Renal cortex interstitium (tissue), 11 donors: Measurements from ENCODE around the gene DSCAML1. TPM values are rescaled to one million over a fixed set of nuclear protein-coding genes. Genes with fewer than 3 reads are reported as not detected.

Experiments
- DNase-seq, 11 donors: peaks; one replicate each; pipeline ENCODE4 v3.0.0-alpha.2; 2013; ENCODE audit warnings: low read depth in 9 of 11, low spot score in 4 of 11; ENCODE audit errors: extremely low read depth in 1 of 11
- polyA plus RNA-seq, 3 donors: library from polyadenylated mRNA; unstranded; fragments of 120-200 nt; gene quantifications; one replicate each; pipeline ENCODE4 v1.2.1, GENCODE V29; 2013; ENCODE audit not compliant: insufficient read length in 3 of 3

Gene DSCAML1
- polyA plus RNA-seq, 3 donors = 2.7 to 4.4 (median 3.0) TPM

DNA sequence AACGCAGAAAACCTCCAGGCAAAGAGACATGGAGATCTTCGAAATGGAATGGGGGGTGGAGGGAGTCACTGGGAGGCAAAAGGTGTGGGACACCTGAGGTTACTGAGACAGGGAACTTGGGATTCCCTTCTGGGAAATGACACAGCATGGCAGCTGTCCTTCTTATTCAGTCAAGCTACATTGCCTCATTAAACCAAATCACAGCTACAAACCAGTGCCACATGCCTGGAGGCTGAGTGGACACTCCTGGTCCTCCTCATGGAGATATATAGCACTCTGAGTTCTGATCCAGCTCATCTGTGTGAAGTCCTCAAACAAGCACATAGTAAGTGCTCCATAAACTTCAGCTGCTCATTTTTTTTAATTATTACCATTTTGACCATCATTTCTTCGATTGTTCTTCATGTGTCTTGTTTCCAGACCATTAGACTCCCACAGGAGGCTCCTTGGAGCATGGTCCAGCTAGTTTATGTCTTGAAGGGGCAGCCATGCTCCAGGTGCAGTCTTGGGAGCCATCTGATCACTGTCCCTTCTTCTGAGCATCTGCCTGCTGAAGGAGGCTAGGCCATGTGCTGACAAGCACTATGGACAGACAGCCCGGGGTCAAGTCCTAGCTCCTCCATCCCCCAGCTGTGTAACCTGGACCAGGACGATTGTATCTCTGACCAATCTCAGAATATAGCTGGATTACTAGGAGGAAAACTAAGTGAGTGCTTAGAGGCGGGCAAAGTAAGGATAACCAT is 37.2 kb upstream of the DSCAML1 start:
- DNase-seq = no peak

GRCh38 chr11:117833401-117833891 is 36.4 kb upstream of the DSCAML1 start:
- DNase-seq = peak in 4 of 11 donors; percentile 69 to 79 (median 76)

GRCh38 chr11:117832511-117832910 is 35.5 kb upstream of the DSCAML1 start:
- no peak for DNase-seq

- DNase-seq = no peak
Observed at GRCh38 chr11:117831661-117832415, 34.8 kb upstream of the DSCAML1 start.

DNA sequence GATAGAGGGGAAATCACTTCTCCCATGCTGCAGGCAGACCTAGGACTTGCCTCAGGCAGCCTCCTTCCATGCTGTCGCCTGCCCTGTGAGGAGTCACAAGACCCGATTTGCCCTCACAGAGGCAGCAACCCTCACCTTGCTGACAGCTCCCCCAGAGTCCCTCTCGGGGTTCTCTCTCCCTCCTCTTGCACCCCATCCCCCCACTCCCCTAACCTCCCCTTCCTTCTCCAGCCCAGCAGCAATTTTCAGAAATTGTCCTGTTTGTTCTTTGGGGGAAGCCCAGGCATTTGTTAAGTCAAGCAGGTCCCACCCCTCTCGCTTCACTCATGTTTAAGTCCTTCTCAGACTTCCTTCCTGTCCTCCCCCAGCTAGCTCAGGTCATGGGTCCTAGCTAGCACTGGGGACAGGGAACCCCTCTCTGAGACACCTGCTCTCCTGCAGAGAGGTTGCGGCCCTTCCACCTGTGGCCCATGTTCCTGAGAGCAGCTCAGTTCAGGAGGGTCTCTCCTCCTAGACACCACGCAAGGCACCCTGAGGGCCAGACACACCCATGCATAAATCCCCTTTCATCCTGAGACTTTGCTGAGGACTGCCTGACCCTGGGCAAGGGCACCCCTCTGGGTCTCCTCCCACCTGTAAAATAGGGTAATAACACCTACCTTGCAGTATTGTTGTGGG is 33.8 kb upstream of the DSCAML1 start:
- no peak for DNase-seq

GRCh38 chr11:117830072-117830471 is 33.1 kb upstream of the DSCAML1 start:
- no peak for DNase-seq

- no peak for DNase-seq
Observed at GRCh38 chr11:117829369-117829725, 32.3 kb upstream of the DSCAML1 start.

DNA sequence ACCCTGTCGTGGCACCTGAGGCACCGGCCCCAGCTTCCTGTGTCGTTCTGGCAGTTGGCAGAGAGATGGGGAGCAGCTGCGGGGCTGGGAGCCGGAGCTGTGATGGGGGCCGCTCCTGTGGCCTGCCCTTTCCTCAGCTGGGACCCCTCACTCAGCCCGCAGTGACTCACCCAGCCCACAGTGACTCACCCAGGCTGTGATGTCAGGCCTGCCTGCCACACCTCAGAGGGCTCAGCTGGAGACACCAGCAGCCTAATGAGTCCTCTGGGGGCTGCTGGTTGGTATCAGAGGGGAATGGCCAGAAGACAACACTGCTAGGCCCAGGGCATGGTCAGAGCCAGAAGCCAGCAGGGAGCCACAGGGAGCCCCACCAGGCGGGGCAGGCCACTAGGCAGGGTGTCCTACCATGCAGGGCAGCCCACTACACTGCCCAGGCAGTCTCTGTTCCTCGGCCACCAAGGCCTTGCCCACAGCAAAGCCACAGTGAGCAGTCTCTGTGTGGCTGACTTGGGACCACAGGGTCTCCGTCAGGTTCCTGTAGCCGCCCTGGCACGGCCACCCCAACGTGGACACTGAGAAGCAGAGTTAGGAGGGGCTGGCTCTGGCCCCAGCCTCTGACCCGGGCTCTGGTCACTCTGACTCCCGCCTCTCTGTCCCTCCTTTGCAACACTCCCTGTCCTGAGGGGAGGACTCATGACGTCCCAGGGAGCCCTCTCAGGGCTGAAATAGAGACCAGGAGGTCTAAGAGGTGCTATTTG is 31.8 kb upstream of the DSCAML1 start:
- DNase-seq = no peak

DNA sequence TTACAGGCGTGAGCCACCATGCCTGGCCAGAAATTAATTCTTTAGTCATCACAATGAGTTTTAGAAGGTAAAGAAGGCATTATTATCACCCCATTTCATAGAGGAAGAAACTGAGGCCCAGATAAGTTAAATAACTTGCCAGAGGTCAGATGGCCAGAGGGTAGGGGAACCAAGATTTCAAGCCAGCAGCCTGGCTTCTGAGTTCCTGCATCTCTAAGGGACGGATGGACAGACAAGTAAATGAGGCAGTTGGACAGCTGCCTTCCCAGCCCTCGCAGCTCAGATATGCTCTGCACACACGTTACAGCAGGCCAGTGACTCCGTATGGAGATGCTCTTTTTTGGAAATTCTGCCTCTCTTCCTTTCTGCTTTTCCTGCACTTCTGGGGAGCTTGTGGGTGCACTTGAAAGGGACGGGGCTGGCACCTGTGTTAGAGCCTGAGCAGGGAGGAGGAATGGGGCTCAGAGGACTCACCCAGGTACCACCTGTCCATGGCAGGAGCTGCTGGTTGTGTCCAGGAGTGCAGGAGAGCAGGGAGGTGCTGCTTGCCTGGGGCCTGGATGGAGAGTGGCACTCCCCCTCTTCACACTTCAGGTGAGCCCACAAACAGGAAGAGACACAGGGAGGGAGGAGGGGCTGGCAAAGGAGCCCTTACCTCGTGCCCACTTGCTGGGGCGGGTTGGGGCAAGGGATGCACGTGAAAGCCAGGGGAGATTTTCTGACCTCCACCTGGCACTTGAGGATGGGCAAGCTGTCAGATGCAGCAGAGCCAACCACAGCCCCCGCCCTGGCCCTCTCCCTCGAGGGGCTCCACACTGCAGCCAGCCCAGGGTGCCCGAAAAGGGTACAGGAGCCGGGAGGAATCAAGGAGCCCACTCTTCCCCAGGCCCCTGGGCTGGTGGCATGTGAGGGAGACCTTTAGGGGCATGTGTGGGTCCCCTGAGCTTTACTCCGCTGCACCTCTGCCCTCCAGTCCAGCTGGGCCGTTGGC is 30.8 kb upstream of the DSCAML1 start:
- no peak for DNase-seq

DNA sequence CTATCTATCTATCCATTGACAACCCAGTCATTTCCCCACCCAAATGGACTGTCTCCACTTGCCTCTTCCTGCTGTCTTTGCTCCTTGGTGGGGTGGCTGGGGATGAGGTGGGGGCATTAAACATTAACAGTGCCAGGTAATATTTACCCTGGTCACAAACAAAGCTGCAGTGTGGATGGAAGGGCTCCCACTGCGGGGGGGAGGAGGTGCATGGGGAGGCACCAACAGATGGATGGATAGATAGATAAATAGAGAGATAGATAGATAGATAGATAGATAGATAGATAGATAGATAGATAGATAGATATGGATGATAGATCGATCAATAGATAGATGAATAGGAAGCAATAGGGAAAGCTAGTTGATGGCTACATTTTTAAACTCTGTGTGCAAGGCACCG is 29.8 kb upstream of the DSCAML1 start:
- DNase-seq = no peak

DNA sequence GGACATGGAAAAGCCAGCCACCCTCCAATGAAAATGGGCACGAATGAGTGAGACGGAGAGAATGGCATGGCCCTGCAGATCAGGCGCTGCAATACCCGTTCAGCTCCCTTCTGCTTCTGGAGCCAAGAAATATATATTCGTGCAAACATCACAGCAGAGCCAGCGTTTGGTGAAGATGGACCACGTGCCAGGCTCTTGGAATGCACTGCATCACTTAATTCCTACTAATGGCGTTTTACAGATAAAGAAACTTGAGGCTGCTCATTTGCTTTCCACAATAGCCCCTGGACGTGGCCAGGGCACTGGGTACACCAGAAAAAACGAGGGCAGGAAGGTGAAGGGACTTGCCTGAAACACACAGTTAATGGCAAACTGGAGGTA is 29.2 kb upstream of the DSCAML1 start:
- DNase-seq = no peak

GRCh38 chr11:117825538-117826189 is 28.6 kb upstream of the DSCAML1 start:
- no peak for DNase-seq

DNA sequence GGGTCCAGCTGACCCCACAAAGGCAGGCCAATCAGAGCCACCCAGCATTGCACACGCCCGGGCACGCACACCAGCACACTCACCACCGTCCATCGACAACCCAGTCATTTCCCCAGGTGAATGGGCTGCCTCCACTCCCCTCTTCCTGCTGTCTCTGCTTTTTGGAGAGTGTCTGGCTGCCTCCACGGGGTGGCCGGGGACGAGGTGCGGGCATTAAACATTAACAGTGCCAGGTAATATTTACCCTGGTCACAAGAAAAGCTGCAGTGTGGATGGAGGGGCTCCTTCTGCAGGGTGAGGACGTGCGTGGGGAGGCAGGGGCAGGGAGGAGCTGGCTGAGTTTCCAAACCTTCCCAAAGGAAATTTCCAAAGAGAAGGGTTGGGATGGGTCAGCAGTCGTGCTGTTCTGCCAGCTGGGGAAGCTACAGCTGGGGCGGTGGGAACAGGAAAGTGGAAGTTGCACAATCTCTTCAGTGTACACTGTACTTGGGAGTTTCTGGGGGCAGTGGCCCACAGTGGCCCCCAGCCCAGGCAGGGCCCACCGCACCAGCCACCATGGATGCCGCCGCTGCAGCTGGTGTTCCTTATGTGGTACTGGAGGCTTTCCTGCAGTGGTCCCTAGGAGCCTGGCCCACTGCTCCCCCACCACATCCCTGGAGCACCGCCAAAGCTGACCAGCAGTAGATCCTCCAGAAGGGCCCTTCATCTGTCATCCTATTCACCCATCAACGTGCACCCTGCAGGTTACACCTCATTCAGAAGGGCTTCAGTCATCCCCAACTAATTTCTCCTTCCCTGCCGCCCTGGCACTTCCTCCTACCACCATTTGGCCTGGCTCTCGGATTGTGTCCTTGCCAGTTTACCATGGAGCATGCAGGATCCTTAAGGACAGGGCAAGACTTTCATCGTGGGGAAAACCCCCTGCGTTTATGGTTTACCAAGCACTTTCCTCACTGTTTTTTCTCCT is 27.8 kb upstream of the DSCAML1 start, which contains the start of gene FXYD2:
Gene FXYD2 (minus strand): TSS at position 174 of the 967 bp plus-strand sequence. CDS start 66 bp downstream, at position 108.
- peak in 1 of 11 donors; percentile 61 for DNase-seq

DNA sequence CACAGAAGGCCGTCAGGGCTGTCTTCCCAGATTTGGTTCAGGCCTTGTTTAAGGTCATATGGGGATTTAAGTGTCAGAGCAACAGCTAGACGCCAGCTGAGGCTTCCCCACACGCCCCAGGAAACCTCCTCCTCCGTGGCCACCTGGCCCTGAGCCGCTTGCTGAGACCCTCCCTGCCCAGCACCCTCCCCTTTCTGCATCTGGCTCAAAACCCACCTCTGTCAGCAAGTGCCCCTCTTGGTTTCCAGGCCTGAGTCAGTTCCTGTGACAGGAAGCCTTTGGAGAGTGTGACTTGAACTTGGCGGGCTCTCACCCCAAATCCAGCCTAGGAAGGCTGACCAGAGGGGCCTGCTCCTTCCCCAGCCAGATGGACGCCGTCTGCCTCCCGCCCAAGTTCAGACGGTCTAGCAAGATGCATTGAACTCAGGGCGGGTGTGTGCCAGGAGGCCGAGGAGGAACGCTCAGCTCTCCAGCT is 27.0 kb upstream of the DSCAML1 start:
- DNase-seq = peak in 2 of 11 donors; percentile 31 to 53

DNA sequence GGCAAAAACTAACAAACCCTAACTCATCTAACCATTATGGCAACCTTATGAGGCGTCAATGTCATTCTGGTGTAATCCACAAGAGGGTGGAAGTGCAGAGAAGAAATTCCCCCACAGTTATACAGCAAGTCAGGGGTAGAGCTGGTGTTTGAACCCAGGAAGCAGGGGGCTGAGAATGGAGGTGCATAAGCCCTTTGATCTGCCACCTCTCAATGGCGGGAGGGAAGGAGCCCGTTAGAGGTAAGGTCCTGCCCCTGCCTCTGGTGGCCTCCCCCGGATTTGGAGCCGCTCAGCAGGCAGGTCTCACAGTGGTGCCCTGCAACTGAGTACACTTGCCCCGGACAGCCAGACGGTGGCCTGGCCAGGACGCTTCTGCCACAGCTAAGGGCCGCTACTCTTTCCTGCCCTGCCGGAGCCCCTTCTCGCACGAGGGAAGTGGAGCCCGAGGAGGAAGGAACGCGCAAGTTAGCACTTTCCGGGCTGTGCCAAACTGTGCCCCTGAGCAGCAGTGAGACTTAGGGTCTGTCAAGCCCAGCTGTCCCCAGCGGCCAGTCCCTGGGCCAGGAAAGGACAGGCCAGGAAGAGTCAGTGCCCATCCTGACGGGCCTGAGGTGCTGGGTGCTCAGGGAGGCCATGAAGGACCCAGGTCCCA is 26.4 kb upstream of the DSCAML1 start:
- no peak for DNase-seq
